ENCODE results near the gene TBCE.

GRCh38 chr1:235331401-235331800 lies 35.8 kb upstream of the TBCE start:
- TF ChIP-seq CTCF (conservative IDR thresholded peaks at IDR 0.05; ENCODE audit: low read length) (no peak), EZH2phosphoT487 (IDR thresholded peaks at IDR 0.05; ENCODE audit: borderline replicate concordance, low read depth, low read length) (no peak)

Data from OCI-LY7 (cell line).